DND-41 (cell line): ENCODE results near the gene HDAC8.

ENCODE experiments used
- ATAC-seq: fragments of 200-7000 bp; cut with Tn5 transposase; 3 replicates; pipeline ENCODE4 v1.9.1; 2021; ENCODE audit warnings: low read depth; ENCODE audit not compliant: insufficient read depth
- DNase-seq: peaks from one replicate; pipeline ENCODE4 v3.0.0-alpha.2; 2020
- H2AFZ ChIP-seq: 2 replicates; pipeline ENCODE4 v1.6.0; 2012; ENCODE audit warnings: low read depth, low read length
- H3K27ac ChIP-seq: 2 replicates; pipeline ENCODE4 v1.5.1; 2012; ENCODE audit warnings: low read length, inconsistent platforms
- H3K27me3 ChIP-seq: fragments of 200-600 bp; sonication (generic); 2 replicates; pipeline ENCODE4 v1.6.0; 2012; ENCODE audit warnings: low read length, mild to moderate bottlenecking, inconsistent platforms; ENCODE audit not compliant: insufficient read depth, poor library complexity
- H3K36me3 ChIP-seq: 2 replicates; pipeline ENCODE4 v1.5.1; 2012; ENCODE audit warnings: low read length, inconsistent platforms; ENCODE audit not compliant: insufficient read depth
- H3K4me1 ChIP-seq: 2 replicates; pipeline ENCODE4 v1.5.1; 2012; ENCODE audit warnings: mild to moderate bottlenecking, low read length; ENCODE audit not compliant: insufficient read depth
- H3K4me2 ChIP-seq: 2 replicates; pipeline ENCODE4 v1.6.0; 2012; ENCODE audit warnings: mild to moderate bottlenecking, moderate library complexity, low read length, inconsistent platforms; ENCODE audit not compliant: insufficient read depth
- H3K4me3 ChIP-seq, 2 experiments: fragments of 200-600 bp in 1 of 2; shearing (Covaris generic) in 1 of 2; 2 replicates each; pipeline ENCODE4 v1.5.1; 2012 to 2016; ENCODE audit warnings: inconsistent platforms in 2 of 2, low read length in 2 of 2, mild to moderate bottlenecking in 2 of 2, low read depth in 1 of 2, moderate library complexity in 1 of 2
- H3K79me2 ChIP-seq: 2 replicates; pipeline ENCODE4 v1.6.0; 2012; ENCODE audit warnings: low read length, inconsistent platforms; ENCODE audit not compliant: insufficient read depth
- H3K9ac ChIP-seq: 2 replicates; pipeline ENCODE4 v1.6.0; 2012; ENCODE audit warnings: low read depth, mild to moderate bottlenecking, inconsistent platforms, low read length, moderate library complexity
- H3K9me3 ChIP-seq: 2 replicates; pipeline ENCODE4 v1.5.1; 2012; ENCODE audit warnings: low read length, moderate library complexity, mild to moderate bottlenecking, inconsistent platforms; ENCODE audit not compliant: insufficient read depth, severe bottlenecking
- H4K20me1 ChIP-seq: 2 replicates; pipeline ENCODE4 v1.6.0; 2012; ENCODE audit warnings: low read length; ENCODE audit not compliant: insufficient read depth
- EZH2 ChIP-seq: IDR thresholded peaks from 3 replicates; pipeline ENCODE4 v1.6.1; 2012; ENCODE audit warnings: borderline replicate concordance, low read depth, mild to moderate bottlenecking, moderate library complexity, low read length, inconsistent platforms; ENCODE audit not compliant: severe bottlenecking
- TF ChIP-seq, protein P1 (sequence below): IDR thresholded peaks from 2 replicates; pipeline ENCODE4 v1.5.1; 2012; ENCODE audit warnings: borderline replicate concordance, low read length, moderate library complexity, mild to moderate bottlenecking; ENCODE audit not compliant: poor library complexity, severe bottlenecking; ENCODE audit errors: extremely low read depth

HDAC8 gene

DNA sequence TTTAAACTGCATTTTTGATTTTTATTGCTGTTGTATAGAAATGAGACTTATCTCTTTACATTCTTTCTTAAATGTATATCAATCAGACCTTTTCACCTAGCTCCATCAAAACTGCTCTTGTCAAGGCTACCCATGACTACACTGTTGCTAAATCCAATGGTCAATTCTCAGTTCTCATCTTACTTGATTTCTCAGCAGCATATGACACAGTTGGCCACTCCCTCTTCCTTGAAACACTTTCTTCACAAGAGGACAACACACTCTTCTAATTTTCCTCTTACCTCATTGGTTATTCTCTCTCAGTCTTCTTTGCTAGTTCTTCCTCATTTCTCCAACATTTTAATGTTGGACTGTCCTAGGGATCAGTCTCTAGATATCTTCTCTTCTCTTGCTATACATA lies 172.8 kb downstream of the HDAC8 start:
- H2AFZ ChIP-seq: no peak overlapping the region
- no peaks in the 10 kb centered on the region for H3K36me3 ChIP-seq
- no peak overlapping the region for H3K9ac ChIP-seq
- no peak overlapping the region for H3K4me3 ChIP-seq
- H3K9me3 ChIP-seq: no peaks in the 10 kb centered on the region
- no peak for ATAC-seq
- H3K4me2 ChIP-seq: no peak overlapping the region
- no peak for DNase-seq
- no peak for TF ChIP-seq EZH2
- TF ChIP-seq, protein P1, sequence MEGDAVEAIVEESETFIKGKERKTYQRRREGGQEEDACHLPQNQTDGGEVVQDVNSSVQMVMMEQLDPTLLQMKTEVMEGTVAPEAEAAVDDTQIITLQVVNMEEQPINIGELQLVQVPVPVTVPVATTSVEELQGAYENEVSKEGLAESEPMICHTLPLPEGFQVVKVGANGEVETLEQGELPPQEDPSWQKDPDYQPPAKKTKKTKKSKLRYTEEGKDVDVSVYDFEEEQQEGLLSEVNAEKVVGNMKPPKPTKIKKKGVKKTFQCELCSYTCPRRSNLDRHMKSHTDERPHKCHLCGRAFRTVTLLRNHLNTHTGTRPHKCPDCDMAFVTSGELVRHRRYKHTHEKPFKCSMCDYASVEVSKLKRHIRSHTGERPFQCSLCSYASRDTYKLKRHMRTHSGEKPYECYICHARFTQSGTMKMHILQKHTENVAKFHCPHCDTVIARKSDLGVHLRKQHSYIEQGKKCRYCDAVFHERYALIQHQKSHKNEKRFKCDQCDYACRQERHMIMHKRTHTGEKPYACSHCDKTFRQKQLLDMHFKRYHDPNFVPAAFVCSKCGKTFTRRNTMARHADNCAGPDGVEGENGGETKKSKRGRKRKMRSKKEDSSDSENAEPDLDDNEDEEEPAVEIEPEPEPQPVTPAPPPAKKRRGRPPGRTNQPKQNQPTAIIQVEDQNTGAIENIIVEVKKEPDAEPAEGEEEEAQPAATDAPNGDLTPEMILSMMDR: no peak
- H4K20me1 ChIP-seq: no peaks in the 10 kb centered on the region
- no peaks in the 10 kb centered on the region for H3K4me1 ChIP-seq
- no peak overlapping the region for H3K27ac ChIP-seq
- H3K79me2 ChIP-seq: no peaks in the 10 kb centered on the region
- H3K27me3 ChIP-seq: no peaks in the 10 kb centered on the region

DNA sequence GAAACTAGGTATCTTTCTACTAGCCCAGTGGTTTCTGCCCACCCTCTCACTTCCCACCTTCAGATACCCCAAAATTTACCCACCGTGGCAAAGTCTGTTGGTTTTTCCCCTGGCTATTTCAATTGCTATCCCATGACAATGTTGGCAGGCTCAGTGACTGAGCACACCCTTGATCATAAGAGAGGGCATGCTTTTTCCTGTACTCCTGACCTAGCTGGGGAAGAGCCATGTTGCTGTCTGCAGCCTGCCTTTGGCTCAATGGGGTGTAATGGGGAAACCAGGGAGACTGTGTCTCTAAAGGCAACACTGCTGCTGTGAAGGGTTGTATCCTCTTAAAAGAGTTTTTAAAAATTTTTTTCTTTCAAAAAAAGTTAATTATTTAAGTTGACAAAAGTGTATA lies 176.5 kb downstream of the HDAC8 start:
- DNase-seq: no peak
- Histone ChIP-seq H3K4me2 (no peak overlapping the region), H3K4me1 (no peaks in the 10 kb centered on the region), H4K20me1 (no peaks in the 10 kb centered on the region), H3K9ac (no peak overlapping the region), H2AFZ (no peak overlapping the region), H3K79me2 (no peaks in the 10 kb centered on the region), H3K27me3 (no peaks in the 10 kb centered on the region), H3K36me3 (no peaks in the 10 kb centered on the region), H3K4me3 (no peak overlapping the region), H3K9me3 (no peaks in the 10 kb centered on the region), H3K27ac (no peak overlapping the region)
- no peak for TF ChIP-seq EZH2
- TF ChIP-seq, protein P1: no peak
- no peak for ATAC-seq

DNA sequence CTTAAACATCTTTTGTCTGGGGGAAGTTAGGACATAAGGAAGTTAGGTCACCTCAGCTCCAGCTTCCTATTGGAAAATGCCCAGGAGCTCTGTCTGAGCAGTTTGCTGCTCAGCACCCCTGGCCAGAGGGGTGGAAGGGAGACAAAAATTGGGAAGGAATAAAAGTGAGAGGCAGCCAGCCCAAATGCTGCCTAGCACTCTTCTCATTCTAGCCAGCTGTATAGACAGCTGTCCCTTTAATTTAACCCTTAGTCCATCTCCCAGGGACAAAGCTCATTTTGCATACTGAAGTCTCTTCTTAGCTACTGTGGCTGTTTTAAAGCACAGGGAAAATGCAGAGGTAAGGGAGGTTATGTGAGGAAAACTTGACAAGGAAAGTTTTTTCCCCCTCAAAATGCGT lies 177.4 kb downstream of the HDAC8 start:
- TF ChIP-seq, protein P1: no peak
- no peak for TF ChIP-seq EZH2
- no peak overlapping the region for H3K4me2 ChIP-seq
- H3K79me2 ChIP-seq: no peaks in the 10 kb centered on the region
- no peak overlapping the region for H2AFZ ChIP-seq
- DNase-seq: no peak
- no peak overlapping the region for H3K4me3 ChIP-seq
- H3K4me1 ChIP-seq: no peaks in the 10 kb centered on the region
- no peak for ATAC-seq
- no peaks in the 10 kb centered on the region for H3K27me3 ChIP-seq
- H3K9me3 ChIP-seq: no peaks in the 10 kb centered on the region
- H3K36me3 ChIP-seq: no peaks in the 10 kb centered on the region
- H4K20me1 ChIP-seq: no peaks in the 10 kb centered on the region
- no peak overlapping the region for H3K27ac ChIP-seq
- no peak overlapping the region for H3K9ac ChIP-seq
